ENCODE data around the gene MMRN1.

The MMRN1 gene

GRCh38 chr4:90002441-90003062 lies 107.9 kb downstream of the MMRN1 start:
- DNase-seq (ENCODE audit: extremely low read depth, low read depth): no peak

More at GRCh38 chr4:90002441-90003062, 107.9 kb downstream of the MMRN1 start:
- no peak overlapping the region for H3K4me3 ChIP-seq (replicated peaks; ENCODE audit: low read depth, low read length)
- TF ChIP-seq CTCF (IDR thresholded peaks at IDR 0.05; ENCODE audit: low read depth, low read length, missing control alignments): no peak
